Inflammatory macrophage (primary cell): ENCODE measurements around the gene OXER1.

ENCODE experiments used
- DNase-seq, 2 donors: peaks; one replicate each; pipeline ENCODE4 v3.0.0-alpha.2; 2020 to 2022

The OXER1 gene

GRCh38 chr2:42752314-42752713 is 11.6 kb downstream of the OXER1 start:
- DNase-seq: peak; percentile 96 to 97

DNA sequence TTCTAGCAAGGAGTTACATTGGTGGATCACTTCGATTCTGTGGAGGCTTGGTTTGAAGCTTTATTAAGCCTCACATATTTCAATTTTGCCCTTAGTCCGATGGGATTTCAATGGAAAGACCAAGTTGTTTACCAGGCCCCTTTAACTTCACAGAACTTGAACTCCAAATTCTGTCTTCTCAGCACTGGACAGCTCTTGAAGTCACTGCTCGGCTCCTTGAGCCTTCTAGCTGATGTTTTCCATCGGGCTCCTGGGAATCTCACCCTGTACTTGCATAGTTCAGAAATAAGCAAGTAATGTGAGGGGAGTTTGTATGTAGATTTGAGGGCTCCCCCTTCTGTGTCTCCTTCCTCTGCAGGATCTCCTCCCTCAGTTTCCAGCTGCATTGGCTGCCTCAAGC is 15.1 kb downstream of the OXER1 start:
- DNase-seq: peak in 1 of 2 donors; percentile 1

- DNase-seq: no peak
These were observed 16.5 kb downstream of the OXER1 start for GRCh38 chr2:42747422-42747821.

DNA sequence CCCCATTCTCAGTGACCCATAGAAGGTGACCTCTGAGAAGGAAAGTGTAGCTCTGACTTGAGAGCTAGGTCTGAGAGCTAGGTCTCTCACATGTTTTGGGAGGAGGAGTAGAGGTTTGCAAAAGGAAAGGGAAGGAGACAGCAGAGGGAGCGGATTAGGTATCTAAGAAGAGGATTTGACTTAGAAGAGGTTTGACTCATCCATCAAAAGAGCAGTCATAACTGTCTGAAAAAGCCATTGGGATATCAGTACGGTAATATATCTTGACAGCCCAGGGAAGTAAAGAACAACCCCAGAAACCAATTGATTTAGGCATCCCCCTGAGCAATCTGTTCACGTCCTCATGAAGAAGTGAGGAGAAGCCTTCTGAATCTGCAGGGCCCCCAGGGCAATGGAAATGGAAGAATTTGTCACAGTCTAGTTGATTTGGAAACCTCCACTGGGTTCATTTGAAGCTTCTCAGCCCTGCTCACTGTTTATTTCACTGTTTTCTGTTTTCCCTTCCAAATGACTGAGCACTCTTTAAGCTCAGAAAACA is 19.3 kb downstream of the OXER1 start:
- DNase-seq: no peak

DNA sequence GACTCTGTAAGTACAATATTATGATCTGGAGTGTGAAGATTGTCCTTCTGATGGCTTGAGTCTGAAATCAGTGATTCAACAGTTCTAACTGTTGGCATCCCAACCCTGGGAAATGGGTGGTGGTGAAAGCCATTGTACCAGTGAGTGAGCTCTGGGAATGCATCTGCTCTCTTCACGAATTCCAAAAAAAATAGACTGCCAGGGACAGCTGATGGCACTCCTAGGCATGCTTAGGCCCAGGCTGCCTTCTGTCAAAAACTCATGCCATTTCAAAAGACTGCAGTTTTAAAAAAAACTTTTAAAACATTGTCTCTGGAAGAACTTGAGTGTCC is 20.3 kb downstream of the OXER1 start:
- no peak for DNase-seq

GRCh38 chr2:42742740-42743658 is 20.9 kb downstream of the OXER1 start:
- no peak for DNase-seq

- no peak for DNase-seq
These were observed 22.8 kb downstream of the OXER1 start for GRCh38 chr2:42741140-42741539.

GRCh38 chr2:42736598-42737322 is 27.2 kb downstream of the OXER1 start:
- no peak for DNase-seq

DNA sequence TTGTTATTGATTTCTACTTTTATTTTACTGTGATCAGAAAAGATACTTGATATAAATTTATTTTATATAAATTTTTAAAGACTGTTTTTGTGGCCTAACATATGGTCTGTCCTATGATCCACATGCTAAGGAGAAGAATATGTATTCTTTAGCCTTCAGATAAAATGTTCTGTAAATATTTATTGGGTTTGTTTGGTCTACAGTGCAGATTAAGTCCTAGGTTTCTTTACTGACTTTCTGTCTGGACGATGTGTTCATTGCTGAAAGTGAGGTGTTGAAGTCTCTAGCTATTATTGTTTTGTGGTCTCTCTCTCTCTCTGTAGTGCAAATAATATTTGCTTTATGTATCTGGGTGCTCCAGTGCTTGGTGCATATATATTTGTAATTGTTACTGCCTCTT is 30.1 kb downstream of the OXER1 start:
- no peak for DNase-seq

- peak; percentile 72 to 79 for DNase-seq
These were observed 32.6 kb downstream of the OXER1 start for GRCh38 chr2:42731316-42731715.

DNA sequence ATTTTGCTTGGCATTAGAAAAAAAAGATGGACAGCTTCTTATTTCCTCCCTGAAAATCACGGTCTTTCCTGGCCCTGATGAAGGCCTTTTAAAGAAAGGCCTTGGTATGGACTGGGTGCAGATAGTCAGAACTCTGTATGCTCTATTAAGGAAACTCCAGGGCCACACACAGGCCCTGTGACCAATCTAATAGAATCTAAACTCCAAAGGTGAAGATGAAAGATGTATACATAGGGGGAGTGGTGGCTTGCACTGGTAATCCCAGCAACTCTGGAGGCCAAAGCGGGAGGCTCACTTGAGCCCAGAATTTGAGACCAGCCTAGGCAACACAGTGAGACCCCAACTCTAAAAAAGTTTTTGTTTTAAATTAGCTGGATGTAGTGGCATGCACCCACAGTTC is 37.3 kb downstream of the OXER1 start:
- DNase-seq: no peak

- peak; percentile 62 to 72 for DNase-seq
These were observed 38.3 kb downstream of the OXER1 start for GRCh38 chr2:42725657-42726056.

GRCh38 chr2:42724886-42725285 is 39.0 kb downstream of the OXER1 start:
- peak; percentile 84 for DNase-seq

- no peak for DNase-seq
These were observed 40.5 kb downstream of the OXER1 start for GRCh38 chr2:42723465-42723864.

GRCh38 chr2:42722320-42723190 is 41.4 kb downstream of the OXER1 start:
- DNase-seq: peak; percentile 95

DNA sequence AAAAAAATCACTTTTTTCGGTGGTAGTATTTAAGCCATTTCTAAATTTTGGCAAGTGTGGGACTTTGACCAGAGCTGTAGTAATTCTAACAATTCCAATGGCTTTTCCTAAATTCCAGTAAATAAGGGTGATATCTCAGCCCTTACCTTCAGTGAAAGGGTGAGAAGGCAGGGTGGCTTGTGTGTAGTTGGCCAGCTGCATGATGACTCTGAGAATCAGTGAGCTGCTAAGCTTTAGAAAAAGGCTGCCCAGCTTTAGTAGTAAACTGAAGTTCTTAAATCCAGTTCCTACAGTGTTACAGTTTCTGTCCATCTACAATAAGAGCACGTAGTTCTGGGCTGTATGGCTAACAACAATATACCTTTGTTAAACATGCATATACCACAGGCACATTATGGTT is 42.0 kb downstream of the OXER1 start:
- DNase-seq: no peak

DNA sequence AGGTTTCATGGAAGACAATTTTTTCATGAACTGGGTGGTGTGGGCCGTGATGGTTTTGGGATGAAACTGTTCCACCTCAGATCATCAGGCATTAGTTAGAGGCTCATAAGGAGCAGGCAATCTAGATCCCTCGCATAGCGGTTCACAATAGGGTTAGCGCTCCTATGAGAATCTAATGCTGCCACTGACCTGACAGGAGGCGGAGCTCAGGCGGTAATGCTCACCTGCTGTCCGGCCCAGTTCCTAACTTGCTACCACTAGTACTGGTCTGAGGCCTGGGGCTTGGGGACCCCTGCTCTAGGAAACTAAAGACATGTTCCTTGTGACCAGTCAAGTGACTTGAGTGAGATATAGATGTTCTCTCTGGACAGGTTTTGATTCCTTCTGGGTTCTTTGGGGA is 49.2 kb downstream of the OXER1 start:
- no peak for DNase-seq

GRCh38 chr2:42713920-42714319 is 50.0 kb downstream of the OXER1 start:
- no peak for DNase-seq

GRCh38 chr2:42712934-42713333 is 51.0 kb downstream of the OXER1 start:
- no peak for DNase-seq
